GM12891 (cell line): ENCODE measurements around the gene FRMD5.

ENCODE experiments used
- POLR2A ChIP-seq: IDR thresholded peaks from 2 replicates; pipeline ENCODE4 v1.6.1; 2011; ENCODE audit warnings: low read depth, low read length, control low read depth
- TAF1 ChIP-seq: IDR thresholded peaks from 2 replicates; pipeline ENCODE4 v1.6.1; 2011; ENCODE audit warnings: low read depth, low read length, control low read depth

DNA sequence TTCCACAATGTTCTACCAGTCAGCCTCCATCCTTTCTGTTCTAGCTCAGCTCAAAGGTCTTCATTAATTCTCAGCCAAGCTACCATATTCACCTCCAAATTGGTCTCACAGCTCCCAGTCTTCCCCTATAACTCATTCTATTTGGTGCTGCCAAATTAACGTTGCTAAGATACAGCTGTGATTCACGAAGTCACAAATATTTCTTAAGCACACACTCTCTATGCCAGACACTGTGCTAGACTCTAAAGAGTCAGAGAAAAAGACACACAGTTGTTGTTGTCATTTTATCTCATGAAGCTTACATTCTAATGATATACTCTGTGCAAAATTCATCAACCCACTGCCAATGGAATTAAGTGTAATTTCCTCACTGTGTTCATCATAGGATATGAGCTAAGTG, 102.8 kb downstream of the FRMD5 start:
- TF ChIP-seq POLR2A (no peak), TAF1 (no peak)
